Pancreas (tissue), 10 donors: ENCODE measurements around the gene SPATA4. TPM values are rescaled to one million over a fixed set of nuclear protein-coding genes. Genes with fewer than 3 reads are reported as not detected.

Experiments used
- ATAC-seq, 4 donors: fragments of 200-7000 bp; cut with Tn5 transposase; one replicate each; pipeline versions ENCODE4 v1.8.0 to v1.9.1; 2020; ENCODE audit warnings: mild to moderate bottlenecking in 4 of 4, moderate library complexity in 4 of 4
- DNase-seq, 6 donors: peaks; one replicate each; pipeline ENCODE4 v3.0.0-alpha.2; 2020
- FAIRE-seq: peaks from 2 replicates; lab custom pipeline; 2012; peaks lifted over from hg19 to GRCh38; lab: Jason Lieb, UNC
- H3K27ac ChIP-seq, 4 donors: fragments of 200-600 bp; sonication (generic); 1 replicate in 3 of 4; 2 replicates in 1 of 4; pipeline versions ENCODE4 v1.5.0 to v1.8.0; 2020
- H3K27me3 ChIP-seq, 4 donors: fragments of 200-600 bp; one replicate each; pipeline ENCODE4 v1.8.0; 2021
- H3K36me3 ChIP-seq, 3 donors: fragments of 200-600 bp; sonication (generic) in 1 of 3; one replicate each; pipeline versions ENCODE4 v1.5.0 to v1.8.0; 2020 to 2021
- H3K4me1 ChIP-seq, 3 donors: fragments of 200-600 bp; one replicate each; pipeline ENCODE4 v1.8.0; 2021
- H3K4me3 ChIP-seq, 4 donors: fragments of 200-600 bp; sonication (generic) in 2 of 4; one replicate each; pipeline versions ENCODE4 v1.5.0 to v1.8.0; 2020 to 2021
- H3K9me3 ChIP-seq, 4 donors: fragments of 200-600 bp; one replicate each; pipeline ENCODE4 v1.8.0; 2021
- WGBS, 2 donors: extraction: QIAGEN DNeasy Blood & Tissue Kit; methylation state at CpG; one replicate each; pipeline ENCODE4 v1.1.7; 2013; 5-methylcytosine and 5-hydroxymethylcytosine counted together
- intact Hi-C, 3 donors: fragments of 100-400 bp; cut with DNase I; formaldehyde crosslinking; loops; one replicate each; pipeline versions ENCODE4 v1.11.1 to v1.14.2; 2022
- polyA plus RNA-seq, 2 donors: library from polyadenylated mRNA; stranded (reverse); fragments of 200-250 nt; gene quantifications; one replicate each; pipeline ENCODE4 v1.2.3, GENCODE V29; 2013
- total RNA-seq, 6 donors: library from RNA; stranded (reverse); fragmentation: NEBNext Ultra II Directional in 4 of 6; extraction: Animal tissue kit (Norgen Biotek cat#: 25700) in 4 of 6; gene quantifications; one replicate each; pipeline versions ENCODE4 v1.2.1 to v1.2.4, GENCODE V29; 2021 to 2023
- TF ChIP-seq, protein P1 (sequence below), 4 donors: fragments of 200-600 bp; sonication (generic) in 3 of 4; IDR thresholded peaks; one replicate each; pipeline versions ENCODE4 v1.5.0 to v1.8.0; 2021; ENCODE audit warnings: antibody characterized with exemption in 4 of 4
- donor health status: healthy with polysubstance abuse.
- donor health status: DM: no; HTN: no; CAD: no; lungs with moderate emphysema.
- donor health status: DM: no; HTN: no; CAD: no.
- donor health status: control.
- donor health status: control.
- donor health status: Bipolar disorder and iron deficiency.
- donor health status: DM: yes; HTN: yes; CAD: no.
- donor health status: DM: no; HTN: no; CAD: no.
- donor health status: DM: no; HTN: no; CAD: no.
- donor health status: DM: yes; HTN: yes; CAD: no.

SPATA4 gene
- total and polyA plus RNA-seq, 8 donors, result 0.21 to 0.37 TPM; not detected in 6

DNA sequence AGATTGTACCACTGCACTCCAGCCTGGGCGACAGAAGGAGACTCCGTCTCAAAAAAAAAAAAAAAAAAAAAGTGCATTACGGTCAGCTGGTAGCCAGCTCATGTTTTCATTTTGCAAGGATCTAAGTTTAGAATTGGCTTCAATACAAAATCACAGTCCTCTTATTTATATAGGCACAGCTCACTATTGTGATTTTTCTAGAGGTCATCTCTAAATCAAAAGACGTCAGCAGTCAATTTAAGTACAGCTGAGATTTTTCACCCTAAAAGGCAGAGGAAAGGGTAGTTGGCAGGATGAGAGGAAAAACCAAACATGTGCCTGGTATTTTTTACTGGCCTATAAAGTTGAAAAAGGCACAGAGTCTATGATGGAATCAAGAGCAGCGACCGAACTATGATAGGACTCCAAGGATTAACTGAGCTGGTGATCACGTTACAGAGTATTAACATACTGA is 42.8 kb upstream of the SPATA4 start:
- ATAC-seq, result peak in 1 of 4 donors; percentile 21
- no peak overlapping the region for H3K4me3 ChIP-seq
- H3K9me3 ChIP-seq, result no peaks in the 10 kb centered on the region
- intact Hi-C loops, result no loop called here
- no peaks in the 10 kb centered on the region for H3K36me3 ChIP-seq
- TF ChIP-seq, protein P1, sequence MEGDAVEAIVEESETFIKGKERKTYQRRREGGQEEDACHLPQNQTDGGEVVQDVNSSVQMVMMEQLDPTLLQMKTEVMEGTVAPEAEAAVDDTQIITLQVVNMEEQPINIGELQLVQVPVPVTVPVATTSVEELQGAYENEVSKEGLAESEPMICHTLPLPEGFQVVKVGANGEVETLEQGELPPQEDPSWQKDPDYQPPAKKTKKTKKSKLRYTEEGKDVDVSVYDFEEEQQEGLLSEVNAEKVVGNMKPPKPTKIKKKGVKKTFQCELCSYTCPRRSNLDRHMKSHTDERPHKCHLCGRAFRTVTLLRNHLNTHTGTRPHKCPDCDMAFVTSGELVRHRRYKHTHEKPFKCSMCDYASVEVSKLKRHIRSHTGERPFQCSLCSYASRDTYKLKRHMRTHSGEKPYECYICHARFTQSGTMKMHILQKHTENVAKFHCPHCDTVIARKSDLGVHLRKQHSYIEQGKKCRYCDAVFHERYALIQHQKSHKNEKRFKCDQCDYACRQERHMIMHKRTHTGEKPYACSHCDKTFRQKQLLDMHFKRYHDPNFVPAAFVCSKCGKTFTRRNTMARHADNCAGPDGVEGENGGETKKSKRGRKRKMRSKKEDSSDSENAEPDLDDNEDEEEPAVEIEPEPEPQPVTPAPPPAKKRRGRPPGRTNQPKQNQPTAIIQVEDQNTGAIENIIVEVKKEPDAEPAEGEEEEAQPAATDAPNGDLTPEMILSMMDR (IDR thresholded peaks at IDR 0.05), result no peak
- 41 to 45% methylated on average over 5 to 7 of the region's 7 CpGs for WGBS, 2 donors
- DNase-seq, result no peak
- no peaks in the 10 kb centered on the region for H3K4me1 ChIP-seq
- peak; percentile 93 for FAIRE-seq
- no peaks in the 10 kb centered on the region for H3K27me3 ChIP-seq
- H3K27ac ChIP-seq, result no peak overlapping the region

GRCh38 chr4:176236946-176237345 is 41.6 kb upstream of the SPATA4 start:
- no peak overlapping the region for H3K4me3 ChIP-seq
- no peak overlapping the region for H3K27ac ChIP-seq
- DNase-seq, result no peak
- H3K27me3 ChIP-seq, result no peaks in the 10 kb centered on the region
- TF ChIP-seq, protein P1 (IDR thresholded peaks at IDR 0.05), result no peak
- no peaks in the 10 kb centered on the region for H3K9me3 ChIP-seq
- ATAC-seq, result no peak
- intact Hi-C loops, result no loop called here
- no peaks in the 10 kb centered on the region for H3K36me3 ChIP-seq
- no peak for FAIRE-seq
- no peaks in the 10 kb centered on the region for H3K4me1 ChIP-seq
- 43 to 51% methylated on average over 5 of the region's 5 CpGs for WGBS, 2 donors

DNA sequence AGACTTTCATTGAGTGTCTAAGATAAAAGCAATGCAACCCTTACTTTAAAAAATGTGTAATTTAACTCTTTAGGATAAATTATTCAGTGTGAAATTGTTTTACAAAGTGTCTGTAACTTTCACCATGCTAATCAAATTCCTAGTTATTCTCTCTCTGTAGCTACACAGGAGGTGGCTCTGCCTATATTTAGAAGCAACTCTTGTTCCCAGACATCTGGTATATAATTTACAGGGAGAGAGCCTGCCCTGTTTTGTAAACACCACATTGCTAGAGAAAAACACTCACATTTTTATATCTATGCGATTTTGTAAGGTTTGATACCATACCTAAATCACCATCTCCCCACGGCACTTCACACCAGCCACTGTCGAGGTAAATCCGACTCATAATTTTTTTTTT is 35.5 kb upstream of the SPATA4 start:
- no peaks in the 10 kb centered on the region for H3K4me1 ChIP-seq
- intact Hi-C loops, result no loop called here
- no peaks in the 10 kb centered on the region for H3K9me3 ChIP-seq
- DNase-seq (no peak), FAIRE-seq (no peak), ATAC-seq (no peak)
- H3K4me3 ChIP-seq, result no peak overlapping the region
- TF ChIP-seq, protein P1 (IDR thresholded peaks at IDR 0.05), result no peak
- no peaks in the 10 kb centered on the region for H3K27me3 ChIP-seq
- no peaks in the 10 kb centered on the region for H3K36me3 ChIP-seq
- H3K27ac ChIP-seq, result no peak overlapping the region
- 32 to 53% methylated on average over 4 of the region's 4 CpGs for whole genome bisulfite sequencing, 2 donors

- no peaks in the 10 kb centered on the region for H3K27me3 ChIP-seq
- DNase-seq (no peak), ATAC-seq (no peak), FAIRE-seq (no peak)
- intact Hi-C loops, result no loop called here
- H3K4me1 ChIP-seq, result no peaks in the 10 kb centered on the region
- WGBS, 2 donors, result 56 to 70% methylated on average over 4 of the region's 4 CpGs
- TF ChIP-seq, protein P1 (IDR thresholded peaks at IDR 0.05), result no peak
- no peak overlapping the region for H3K4me3 ChIP-seq
- H3K9me3 ChIP-seq, result no peaks in the 10 kb centered on the region
- H3K36me3 ChIP-seq, result no peaks in the 10 kb centered on the region
- H3K27ac ChIP-seq, result no peak overlapping the region
Observed at GRCh38 chr4:176229645-176230044, 34.3 kb upstream of the SPATA4 start.

DNA sequence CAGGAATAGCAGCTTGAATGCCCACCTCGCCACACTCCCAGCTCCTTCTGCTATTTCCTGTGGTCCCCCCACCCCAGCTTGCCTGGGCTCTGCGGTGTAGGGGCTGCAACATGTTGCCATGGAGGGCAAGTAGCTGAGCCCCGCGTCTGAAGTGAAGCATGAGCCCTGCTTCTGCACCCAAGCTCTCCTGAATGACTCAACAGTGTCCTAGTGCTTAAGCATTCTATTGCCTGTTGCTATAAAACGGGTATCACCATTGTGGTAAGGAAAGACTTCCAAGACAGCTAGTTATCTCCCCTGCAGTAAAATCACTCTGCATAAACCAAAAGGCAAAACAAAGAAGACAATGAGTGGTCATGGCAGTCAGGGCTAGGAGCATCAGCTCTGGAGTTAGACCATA is 31.4 kb upstream of the SPATA4 start:
- WGBS, 2 donors, result 45 to 49% methylated on average over 5 of the region's 5 CpGs
- ATAC-seq (no peak), FAIRE-seq (no peak), DNase-seq (no peak)
- Histone ChIP-seq H3K27me3 (no peaks in the 10 kb centered on the region), H3K36me3 (no peaks in the 10 kb centered on the region), H3K9me3 (no peaks in the 10 kb centered on the region), H3K4me1 (no peaks in the 10 kb centered on the region), H3K4me3 (no peak overlapping the region), H3K27ac (no peak overlapping the region)
- TF ChIP-seq, protein P1 (IDR thresholded peaks at IDR 0.05), result no peak
- intact Hi-C loops, result no loop called here
